BJ (cell line): ENCODE data around the gene LAMA5. TPM values are rescaled to one million over a fixed set of nuclear protein-coding genes. Genes with fewer than 3 reads are reported as not detected.

Experiments
- CTCF ChIA-PET: fragments of 350-600 bp; formaldehyde crosslinking; extraction: SDS; loops from one replicate; lab custom pipeline; 2021; ENCODE audit warnings: antibody characterized with exemption, inconsistent platforms; lab: Yijun Ruan, JAX
- POLR2A ChIA-PET: fragments of 300-600 bp; sonication (Branson Sonifier 250); formaldehyde crosslinking; extraction: SDS; loops from one replicate; lab custom pipeline; 2021; ENCODE audit warnings: antibody characterized with exemption; lab: Charles Lee
- DNase-seq: peaks from one replicate; pipeline ENCODE4 v3.0.0-alpha.2; 2011; ENCODE audit warnings: low read depth
- H3K27me3 ChIP-seq: 2 replicates; pipeline ENCODE4 v1.6.0; 2011; ENCODE audit warnings: low read length; ENCODE audit not compliant: control insufficient read depth, insufficient read depth
- H3K36me3 ChIP-seq: 2 replicates; pipeline ENCODE4 v1.5.1; 2011; ENCODE audit warnings: low read length; ENCODE audit not compliant: control insufficient read depth, insufficient read depth
- H3K4me3 ChIP-seq: 2 replicates; pipeline ENCODE4 v1.5.1; 2011; ENCODE audit warnings: low read depth, mild to moderate bottlenecking, control low read depth, low read length
- polyA plus RNA-seq: library from polyadenylated mRNA; depleted of rRNA; stranded (reverse); fragments of >200 nt; gene quantifications from 2 replicates; pipeline ENCODE4 v1.2.3, GENCODE V29; 2011
- TF ChIP-seq, protein P1 (sequence below): IDR thresholded peaks from 2 replicates; pipeline ENCODE4 v1.5.1; 2011; ENCODE audit warnings: low read depth, mild to moderate bottlenecking, control low read depth, inconsistent platforms, low read length, moderate library complexity; ENCODE audit not compliant: insufficient read depth

The LAMA5 gene
- polyA plus RNA-seq, 1 experiment = 1.1 TPM

DNA sequence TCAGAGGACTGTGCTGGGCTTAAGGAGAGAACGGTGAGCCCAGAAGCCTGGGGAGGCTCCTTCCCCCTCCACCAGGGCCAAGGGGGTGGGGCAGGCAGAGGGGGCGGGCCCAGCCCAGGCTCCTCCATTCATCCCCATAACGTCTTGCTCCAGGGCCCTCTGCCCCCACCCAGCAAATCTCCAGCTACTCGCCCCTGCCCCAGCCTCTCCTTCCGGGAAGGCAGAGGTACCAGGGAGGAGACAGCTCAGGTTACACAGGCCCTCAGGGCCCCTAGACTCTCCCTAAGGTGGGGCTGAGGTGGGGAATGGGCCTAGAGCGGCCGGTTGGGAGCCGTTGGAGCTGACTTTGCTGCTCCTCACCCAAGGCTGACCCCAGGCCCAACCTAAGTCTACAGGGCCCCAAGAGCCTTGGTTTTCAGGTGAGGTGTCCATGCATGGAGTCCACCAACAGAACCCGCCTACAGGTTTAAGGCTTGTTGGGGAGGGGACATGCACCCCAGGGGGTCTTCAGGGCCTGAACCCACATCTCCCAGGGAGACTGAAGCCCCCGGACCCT lies 1.2 kb downstream of the LAMA5 start:
- TF ChIP-seq, protein P1, sequence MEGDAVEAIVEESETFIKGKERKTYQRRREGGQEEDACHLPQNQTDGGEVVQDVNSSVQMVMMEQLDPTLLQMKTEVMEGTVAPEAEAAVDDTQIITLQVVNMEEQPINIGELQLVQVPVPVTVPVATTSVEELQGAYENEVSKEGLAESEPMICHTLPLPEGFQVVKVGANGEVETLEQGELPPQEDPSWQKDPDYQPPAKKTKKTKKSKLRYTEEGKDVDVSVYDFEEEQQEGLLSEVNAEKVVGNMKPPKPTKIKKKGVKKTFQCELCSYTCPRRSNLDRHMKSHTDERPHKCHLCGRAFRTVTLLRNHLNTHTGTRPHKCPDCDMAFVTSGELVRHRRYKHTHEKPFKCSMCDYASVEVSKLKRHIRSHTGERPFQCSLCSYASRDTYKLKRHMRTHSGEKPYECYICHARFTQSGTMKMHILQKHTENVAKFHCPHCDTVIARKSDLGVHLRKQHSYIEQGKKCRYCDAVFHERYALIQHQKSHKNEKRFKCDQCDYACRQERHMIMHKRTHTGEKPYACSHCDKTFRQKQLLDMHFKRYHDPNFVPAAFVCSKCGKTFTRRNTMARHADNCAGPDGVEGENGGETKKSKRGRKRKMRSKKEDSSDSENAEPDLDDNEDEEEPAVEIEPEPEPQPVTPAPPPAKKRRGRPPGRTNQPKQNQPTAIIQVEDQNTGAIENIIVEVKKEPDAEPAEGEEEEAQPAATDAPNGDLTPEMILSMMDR = no peak
- Histone ChIP-seq H3K4me3 (peak overlapping the region; percentile 57), H3K27me3 (peaks cover 3% of the 10 kb centered on the region; the same call in 1 of the 2 replicates), H3K36me3 (no peaks in the 10 kb centered on the region)
- no peak for DNase-seq
- ChIA-PET POLR2A (no interaction called here), CTCF (interaction anchor here (1.2 to 5.8 kb wide), 3 partner anchors 9 to 62 kb away, joined by 4 to 55 read pairs (median 12); partner anchors contain the start of gene ADRM1)

DNA sequence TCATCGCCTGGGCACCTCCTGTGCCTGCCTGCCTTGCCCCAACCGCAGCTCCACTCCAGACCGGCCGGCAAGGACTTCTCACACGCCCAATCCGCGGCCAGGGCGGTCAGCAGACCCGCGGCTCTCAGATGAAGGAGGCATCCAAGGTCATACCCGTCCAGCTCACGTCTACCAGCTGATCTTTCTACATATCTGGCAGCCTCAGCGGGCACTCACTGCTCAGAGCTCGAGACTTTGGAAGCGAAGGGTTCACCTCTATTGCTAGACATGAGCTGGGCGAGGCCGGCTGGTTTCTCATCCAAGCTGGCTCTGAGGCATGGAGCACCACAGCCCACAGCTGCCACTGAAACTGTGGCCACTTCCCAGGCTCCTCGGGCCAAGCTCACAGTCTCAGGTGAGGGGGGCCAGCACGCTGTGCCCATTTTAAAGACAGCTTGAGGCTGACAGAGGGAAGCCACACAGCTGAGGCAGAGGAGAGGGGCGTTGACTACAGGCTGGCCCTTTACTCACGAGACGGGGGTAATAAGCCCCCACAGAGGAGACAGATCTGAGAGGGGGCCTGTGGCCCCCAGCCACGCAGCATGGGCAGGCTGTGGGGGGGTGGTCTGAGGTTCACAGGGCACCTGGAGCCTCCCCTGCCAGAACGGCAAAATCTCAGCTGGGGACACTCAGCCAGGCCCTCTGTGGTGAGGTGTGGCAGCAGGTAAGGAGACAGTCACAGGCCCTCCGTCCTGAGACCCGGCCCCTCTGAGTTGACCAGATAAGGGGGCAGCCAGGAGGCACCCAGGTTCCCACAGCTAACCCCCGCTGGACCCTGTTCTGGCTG lies 2.0 kb downstream of the LAMA5 start:
- Histone ChIP-seq H3K36me3 (no peaks in the 10 kb centered on the region), H3K4me3 (no peak overlapping the region), H3K27me3 (peaks cover 3% of the 10 kb centered on the region; the same call in 1 of the 2 replicates)
- no peak for DNase-seq
- POLR2A ChIA-PET = no interaction called here
- TF ChIP-seq, protein P1 = no peak
- CTCF ChIA-PET = interaction anchor here (0.9 to 5.8 kb wide), 5 partner anchors 10 to 63 kb away, joined by 4 to 55 read pairs (median 4); partner anchors contain the start of gene ADRM1

- Histone ChIP-seq H3K27me3 (peaks cover 3% of the 10 kb centered on the region; the same call in 1 of the 2 replicates), H3K36me3 (no peaks in the 10 kb centered on the region), H3K4me3 (no peak overlapping the region)
- TF ChIP-seq, protein P1 = no peak
- POLR2A ChIA-PET = no interaction called here
- CTCF ChIA-PET = interaction anchor here (0.9 to 2.1 kb wide), 4 partner anchors 9 to 62 kb away, joined by 4 to 12 read pairs (median 4); partner anchors contain the start of gene ADRM1
- DNase-seq = no peak
These were observed 2.9 kb downstream of the LAMA5 start for GRCh38 chr20:62363920-62364851.

GRCh38 chr20:62362991-62363919 lies 3.9 kb downstream of the LAMA5 start:
- CTCF ChIA-PET = interaction anchor here (1.5 kb wide), 1 partner anchor 20 kb away, joined by 5 read pairs; no protein-coding TSS in a partner anchor
- TF ChIP-seq, protein P1 = no peak

More at GRCh38 chr20:62362991-62363919, 3.9 kb downstream of the LAMA5 start:
- no peak for DNase-seq
- no peaks in the 10 kb centered on the region for H3K36me3 ChIP-seq
- POLR2A ChIA-PET = no interaction called here
- no peak overlapping the region for H3K4me3 ChIP-seq
- peaks cover 3% of the 10 kb centered on the region; the same call in 1 of the 2 replicates for H3K27me3 ChIP-seq
